HCT116 (cell line): ENCODE results near the gene KRT36. TPM values are rescaled to one million over a fixed set of nuclear protein-coding genes. Genes with fewer than 3 reads are reported as not detected.

ENCODE experiments used
- ATAC-seq: fragments of 200-7000 bp; cut with Tn5 transposase; 2 replicates; pipeline ENCODE4 v1.9.1; 2020; ENCODE audit warnings: mild to moderate bottlenecking, moderate library complexity
- BruUV-seq: library from RNA; stranded (reverse); fragments of 400-500 nt; replicated peaks from 2 replicates; lab custom pipeline; 2021; lab: Mats Ljungman, UMichigan
- CTCF ChIA-PET: fragments of 300-600 bp; sonication (Branson Sonifier 250); formaldehyde crosslinking; loops from one replicate; lab custom pipeline; 2021; ENCODE audit warnings: antibody characterized with exemption; lab: Charles Lee
- POLR2A ChIA-PET: fragments of 300-600, 350-600 bp; sonication (Branson Sonifier 250); formaldehyde crosslinking; loops from one replicate; lab custom pipeline; 2021; ENCODE audit warnings: antibody characterized with exemption; lab: Charles Lee
- RAD21 ChIA-PET, 2 experiments: fragments of 300-600 bp; sonication (Branson Sonifier 250); formaldehyde crosslinking; loops; one replicate each; lab custom pipeline; 2023; ENCODE audit warnings: low total read pairs in 2 of 2; ENCODE audit not compliant: uncharacterized antibody in 2 of 2, unreplicated experiment in 2 of 2, low non-redundant PET in 1 of 2; lab: Charles Lee
- DNase-seq: peaks from one replicate; pipeline ENCODE4 v3.0.0-alpha.2; 2010; ENCODE audit warnings: low read depth, low spot score
- H2AFZ ChIP-seq: fragments of 200-600 bp; shearing (Covaris generic), sonication (generic); 2 replicates; pipeline ENCODE4 v1.6.1; 2017; ENCODE audit warnings: low read depth, mixed run types, mixed read lengths, antibody characterized with exemption, low read length; ENCODE audit not compliant: poor library complexity, severe bottlenecking
- H3K27ac ChIP-seq: 2 replicates; pipeline ENCODE4 v1.5.1; 2012; ENCODE audit warnings: low read depth, low read length
- H3K27me3 ChIP-seq: fragments of 200-600 bp; sonication (generic); 2 replicates; pipeline ENCODE4 v1.6.1; 2016; ENCODE audit warnings: mixed run types, low read length, mixed read lengths; ENCODE audit not compliant: insufficient read depth
- H3K36me3 ChIP-seq, 2 experiments: fragments of 200-500 bp in 1 of 2; fragments of 200-600 bp in 1 of 2; sonication (Bioruptor generic) in 1 of 2; sonication (generic) in 1 of 2; 2 replicates each; pipeline versions ENCODE4 v1.5.1 to v1.6.1; 2014 to 2016; ENCODE audit warnings: low read length in 2 of 2, inconsistent platforms in 1 of 2, mixed read lengths in 1 of 2, mixed run types in 1 of 2; ENCODE audit not compliant: insufficient read depth in 2 of 2, control insufficient read depth in 1 of 2
- H3K4me1 ChIP-seq, 2 experiments: fragments of 200-600 bp in 1 of 2; sonication (generic) in 1 of 2; 2 replicates each; pipeline versions ENCODE4 v1.5.1 to v1.6.1; 2012 to 2017; ENCODE audit warnings: low read length in 2 of 2, inconsistent platforms in 1 of 2, mild to moderate bottlenecking in 1 of 2, mixed read lengths in 1 of 2, mixed run types in 1 of 2, moderate library complexity in 1 of 2; ENCODE audit not compliant: insufficient read depth in 2 of 2, control insufficient read depth in 1 of 2
- H3K4me2 ChIP-seq: fragments of 200-600 bp; sonication (generic); 2 replicates; pipeline ENCODE4 v1.6.1; 2017; ENCODE audit warnings: mixed run types, low read length, mixed read lengths
- H3K4me3 ChIP-seq, 2 experiments: fragments of 200-600 bp in 1 of 2; sonication (generic) in 1 of 2; replicated peaks in 1 of 2; 2 replicates each; pipeline ENCODE4 v1.5.1; 2011 to 2016; ENCODE audit warnings: low read length in 2 of 2, control low read depth in 1 of 2, low read depth in 1 of 2, mild to moderate bottlenecking in 1 of 2, mixed read lengths in 1 of 2, mixed run types in 1 of 2
- H3K79me2 ChIP-seq: fragments of 200-600 bp; sonication (generic); 2 replicates; pipeline ENCODE4 v1.6.1; 2017; ENCODE audit warnings: mild to moderate bottlenecking, mixed run types, low read length, moderate library complexity, mixed read lengths; ENCODE audit not compliant: insufficient read depth
- H3K9ac ChIP-seq: fragments of 200-600 bp; sonication (generic); 2 replicates; pipeline ENCODE4 v1.6.1; 2016; ENCODE audit warnings: low read length, mixed read lengths
- H3K9me2 ChIP-seq: fragments of 200-600 bp; sonication (generic), shearing (Covaris generic); 2 replicates; pipeline ENCODE4 v1.6.1; 2017; ENCODE audit warnings: mixed run types, mild to moderate bottlenecking, moderate library complexity; ENCODE audit not compliant: insufficient read depth
- H3K9me3 ChIP-seq, 2 experiments: fragments of 200-500 bp in 1 of 2; fragments of 200-600 bp in 1 of 2; sonication (Bioruptor generic) in 1 of 2; sonication (generic) in 1 of 2; 2 replicates each; pipeline ENCODE4 v1.6.1; 2014 to 2017; ENCODE audit warnings: low read length in 2 of 2, mixed read lengths in 2 of 2, inconsistent platforms in 1 of 2, low read depth in 1 of 2, mild to moderate bottlenecking in 1 of 2, mixed run types in 1 of 2, moderate library complexity in 1 of 2; ENCODE audit not compliant: control insufficient read depth in 1 of 2, insufficient read depth in 1 of 2
- H4K20me1 ChIP-seq: fragments of 200-600 bp; sonication (generic), shearing (Covaris generic); 2 replicates; pipeline ENCODE4 v1.6.1; 2017; ENCODE audit warnings: mixed run types, mild to moderate bottlenecking, moderate library complexity; ENCODE audit not compliant: insufficient read depth
- CEBPB ChIP-seq: IDR thresholded peaks from 2 replicates; pipeline ENCODE4 v1.6.1; 2012; ENCODE audit warnings: low read depth
- EGR1 ChIP-seq: IDR thresholded peaks from 2 replicates; pipeline ENCODE4 v1.6.1; 2012; ENCODE audit warnings: low read depth
- JUND ChIP-seq: IDR thresholded peaks from 2 replicates; pipeline ENCODE4 v1.6.1; 2012
- REST ChIP-seq: IDR thresholded peaks from 2 replicates; pipeline ENCODE4 v1.6.1; 2012; ENCODE audit warnings: low read depth
- intact Hi-C: fragments of 100-400 bp; cut with micrococcal nuclease; formaldehyde crosslinking; loops from 2 replicates; pipeline ENCODE4 v1.10.0; 2022
- total RNA-seq: library from RNA; stranded (reverse); gene quantifications from one replicate; pipeline ENCODE4 v1.2.1, GENCODE V29; 2021; ENCODE audit not compliant: unreplicated experiment

The KRT36 gene
- total RNA-seq, 1 experiment from 2014 or later: not detected

GRCh38 chr17:41498276-41498675, 8.6 kb upstream of the KRT36 start:
- Histone ChIP-seq H3K4me3 (no peak overlapping the region), H3K4me1 (peaks cover 34 to 85% of the 10 kb centered on the region in 2 experiments), H4K20me1 (no peaks in the 10 kb centered on the region), H3K79me2 (no peaks in the 10 kb centered on the region), H3K9me3 (no peaks in the 10 kb centered on the region), H3K27ac (no peak overlapping the region; the same call in 1 of the 2 replicates), H2AFZ (no peak overlapping the region), H3K9me2 (no peaks in the 10 kb centered on the region), H3K27me3 (no peaks in the 10 kb centered on the region), H3K9ac (no peak overlapping the region; the same call in 1 of the 2 replicates), H3K36me3 (no peaks in the 10 kb centered on the region), H3K4me2 (peak overlapping the region; percentile 1; the same call in 1 of the 2 replicates)
- no peak for TF ChIP-seq EGR1
- TF ChIP-seq CEBPB: no peak
- TF ChIP-seq JUND: no peak
- TF ChIP-seq REST: no peak
- intact Hi-C loops: loop anchor here (10.0 kb wide), 1 partner anchor 83 kb away; no protein-coding TSS in a partner anchor
- ATAC-seq (no peak), DNase-seq (no peak)
- POLR2A ChIA-PET: interaction anchor here (0.8 to 1.8 kb wide), 3 partner anchors 28 to 585 kb away, joined by 3 to 6 read pairs (median 3); partner anchors contain the start of gene KRT19
- no TSS peak for BruUV-seq
- RAD21 ChIA-PET: interaction anchor here in 1 of 2 experiments (1.7 kb wide), 1 partner anchor 51 kb away, joined by 7 read pairs; no protein-coding TSS in a partner anchor
- CTCF ChIA-PET: interaction anchor here (1.3 to 4.7 kb wide), 3 partner anchors 51 to 641 kb away, joined by 3 to 23 read pairs (median 7); no protein-coding TSS in a partner anchor
